HFFc6 (cell line): ENCODE results near the gene PI4KB. TPM values are rescaled to one million over a fixed set of nuclear protein-coding genes. Genes with fewer than 3 reads are reported as not detected.
A peak's percentile ranks its signal among the peaks of the same experiment; 100 is the strongest.

ENCODE experiments used
- DNase-seq: peaks from one replicate; pipeline ENCODE4 v3.0.0-alpha.2; 2018
- H3K27ac Mint-ChIP-seq: 2 replicates; pipeline ENCODE4 v1.8.0; 2020; ENCODE audit warnings: mild to moderate bottlenecking, mixed read lengths
- H3K27me3 Mint-ChIP-seq: 2 replicates; pipeline ENCODE4 v1.8.0; 2021; ENCODE audit warnings: mild to moderate bottlenecking, moderate library complexity, mixed read lengths; ENCODE audit not compliant: insufficient read depth
- H3K36me3 Mint-ChIP-seq: 2 replicates; pipeline ENCODE4 v1.8.0; 2021; ENCODE audit warnings: low read depth, mixed read lengths
- H3K4me1 Mint-ChIP-seq: 2 replicates; pipeline ENCODE4 v1.8.0; 2020; ENCODE audit warnings: low read depth, mixed read lengths
- H3K4me3 Mint-ChIP-seq: 2 replicates; pipeline ENCODE4 v1.8.0; 2020; ENCODE audit warnings: mild to moderate bottlenecking, moderate library complexity, mixed read lengths
- H3K9me3 Mint-ChIP-seq: 2 replicates; pipeline ENCODE4 v1.8.0; 2020; ENCODE audit warnings: mild to moderate bottlenecking, mixed read lengths
- CTCF ChIP-seq: fragments of 200-600 bp; sonication (generic); IDR thresholded peaks from 2 replicates; pipeline ENCODE4 v1.5.0; 2021; ENCODE audit warnings: antibody characterized with exemption, mild to moderate bottlenecking
- total RNA-seq, 6 experiments: library from RNA; stranded (reverse); fragmentation: NEBNext Ultra II Directional; extraction: Animal tissue kit (Norgen Biotek cat#: 25700); gene quantifications; 2 replicates in 1 of 6; 3 replicates in 5 of 6; pipeline ENCODE4 v1.2.3, GENCODE V29; 2021

Gene PI4KB
- total RNA-seq, 6 experiments from 2014 or later = 63.6 to 73.0 (median 70.0) TPM

GRCh38 chr1:151342569-151342968 is 15.4 kb upstream of the PI4KB start:
- TF ChIP-seq CTCF = no peak
- DNase-seq = no peak
- H3K9me3 Mint-ChIP-seq = no peaks in the 10 kb centered on the region
- peaks cover 8% of the 10 kb centered on the region for H3K36me3 Mint-ChIP-seq
- peaks cover 26% of the 10 kb centered on the region for H3K4me1 Mint-ChIP-seq
- no peak overlapping the region for H3K27ac Mint-ChIP-seq
- H3K27me3 Mint-ChIP-seq = no peaks in the 10 kb centered on the region
- H3K4me3 Mint-ChIP-seq = no peak overlapping the region

GRCh38 chr1:151342021-151342420 is 14.8 kb upstream of the PI4KB start:
- peaks cover 8% of the 10 kb centered on the region for H3K36me3 Mint-ChIP-seq
- H3K9me3 Mint-ChIP-seq = no peaks in the 10 kb centered on the region
- H3K4me1 Mint-ChIP-seq = peaks cover 21% of the 10 kb centered on the region
- DNase-seq = no peak
- TF ChIP-seq CTCF = no peak
- no peak overlapping the region for H3K27ac Mint-ChIP-seq
- no peak overlapping the region for H3K4me3 Mint-ChIP-seq
- H3K27me3 Mint-ChIP-seq = no peaks in the 10 kb centered on the region; the same call in 1 of the 2 replicates

- Mint-ChIP-seq H3K36me3 (peaks cover 8% of the 10 kb centered on the region), H3K27me3 (no peaks in the 10 kb centered on the region; the same call in 1 of the 2 replicates), H3K9me3 (no peaks in the 10 kb centered on the region), H3K4me1 (peaks cover 14% of the 10 kb centered on the region), H3K27ac (peak overlapping the region; percentile 66), H3K4me3 (no peak overlapping the region)
- DNase-seq = peak; percentile 79
- peak; percentile 88 for TF ChIP-seq CTCF
Measured at GRCh38 chr1:151340870-151341754, 13.9 kb upstream of the PI4KB start.

GRCh38 chr1:151336556-151336955 is 9.3 kb upstream of the PI4KB start:
- no peaks in the 10 kb centered on the region; the same call in 1 of the 2 replicates for H3K27me3 Mint-ChIP-seq
- no peak overlapping the region for H3K4me3 Mint-ChIP-seq
- H3K36me3 Mint-ChIP-seq = no peaks in the 10 kb centered on the region
- H3K27ac Mint-ChIP-seq = no peak overlapping the region
- no peaks in the 10 kb centered on the region for H3K9me3 Mint-ChIP-seq
- no peak for DNase-seq
- no peak for TF ChIP-seq CTCF
- H3K4me1 Mint-ChIP-seq = peaks cover 8% of the 10 kb centered on the region

GRCh38 chr1:151334822-151335221 is 7.6 kb upstream of the PI4KB start:
- Mint-ChIP-seq H3K27me3 (no peaks in the 10 kb centered on the region; the same call in 1 of the 2 replicates), H3K4me1 (no peaks in the 10 kb centered on the region), H3K36me3 (no peaks in the 10 kb centered on the region), H3K9me3 (no peaks in the 10 kb centered on the region), H3K27ac (no peak overlapping the region), H3K4me3 (no peak overlapping the region)
- no peak for TF ChIP-seq CTCF
- DNase-seq = no peak
